Prostate gland (tissue), 2 donors: Measurements from ENCODE around the gene INTS15.

Source experiments
- POLR2A ChIP-seq: fragments of 450-650 bp; IDR thresholded peaks from one replicate; pipeline ENCODE4 v1.6.1; 2016; ENCODE audit warnings: antibody characterized with exemption, mild to moderate bottlenecking
- POLR2AphosphoS5 ChIP-seq: sonication (generic); formaldehyde crosslinking; IDR thresholded peaks from one replicate; pipeline ENCODE4 v1.6.1; 2017; ENCODE audit warnings: antibody characterized with exemption
- TF ChIP-seq, protein P1 (sequence below), 4 experiments: fragments of 200-600 bp in 2 of 4; fragments of 450-650 bp in 2 of 4; sonication (generic) in 2 of 4; IDR thresholded peaks; 1 replicate in 3 of 4; 2 replicates in 1 of 4; pipeline ENCODE4 v1.5.1; 2016 to 2019; ENCODE audit warnings: antibody characterized with exemption in 4 of 4, mild to moderate bottlenecking in 2 of 4, moderate library complexity in 2 of 4

DNA sequence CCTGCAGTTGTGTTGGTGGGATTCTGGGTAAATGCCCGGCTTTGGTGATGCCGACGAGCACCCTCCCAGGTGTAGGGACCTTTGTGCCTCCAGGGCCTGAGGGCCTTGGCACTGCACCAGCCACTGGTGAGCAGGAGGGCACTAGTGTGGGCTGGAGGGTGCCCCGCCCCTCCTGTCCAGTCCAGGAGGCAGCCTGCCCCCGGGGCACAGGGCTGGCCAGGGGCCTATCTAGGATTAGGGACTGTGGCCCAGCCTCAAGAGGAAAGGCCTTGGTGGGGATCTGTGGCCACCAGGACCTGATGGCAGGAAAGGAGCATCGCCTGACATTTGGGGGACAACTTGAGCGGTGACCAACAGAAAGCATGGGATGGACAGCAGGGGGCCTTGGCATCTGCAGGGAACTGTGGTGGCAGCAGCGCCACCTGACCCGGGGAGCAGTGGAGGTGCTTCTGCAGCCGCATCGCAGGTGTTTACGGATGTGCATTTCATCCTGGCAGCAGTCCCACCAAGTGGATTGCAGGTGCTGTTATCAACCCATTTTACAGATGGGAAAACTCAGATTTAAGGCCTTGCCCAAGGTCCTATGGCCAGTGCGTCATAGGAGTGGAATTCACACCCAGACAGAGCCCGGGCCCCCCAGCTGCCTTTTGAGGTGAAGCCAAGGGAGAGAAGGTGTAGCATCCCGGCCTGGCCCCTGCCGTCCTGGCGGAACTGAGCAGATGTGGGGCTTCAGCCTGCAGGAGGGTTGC is 58.4 kb downstream of the INTS15 start:
- TF ChIP-seq, protein P1, sequence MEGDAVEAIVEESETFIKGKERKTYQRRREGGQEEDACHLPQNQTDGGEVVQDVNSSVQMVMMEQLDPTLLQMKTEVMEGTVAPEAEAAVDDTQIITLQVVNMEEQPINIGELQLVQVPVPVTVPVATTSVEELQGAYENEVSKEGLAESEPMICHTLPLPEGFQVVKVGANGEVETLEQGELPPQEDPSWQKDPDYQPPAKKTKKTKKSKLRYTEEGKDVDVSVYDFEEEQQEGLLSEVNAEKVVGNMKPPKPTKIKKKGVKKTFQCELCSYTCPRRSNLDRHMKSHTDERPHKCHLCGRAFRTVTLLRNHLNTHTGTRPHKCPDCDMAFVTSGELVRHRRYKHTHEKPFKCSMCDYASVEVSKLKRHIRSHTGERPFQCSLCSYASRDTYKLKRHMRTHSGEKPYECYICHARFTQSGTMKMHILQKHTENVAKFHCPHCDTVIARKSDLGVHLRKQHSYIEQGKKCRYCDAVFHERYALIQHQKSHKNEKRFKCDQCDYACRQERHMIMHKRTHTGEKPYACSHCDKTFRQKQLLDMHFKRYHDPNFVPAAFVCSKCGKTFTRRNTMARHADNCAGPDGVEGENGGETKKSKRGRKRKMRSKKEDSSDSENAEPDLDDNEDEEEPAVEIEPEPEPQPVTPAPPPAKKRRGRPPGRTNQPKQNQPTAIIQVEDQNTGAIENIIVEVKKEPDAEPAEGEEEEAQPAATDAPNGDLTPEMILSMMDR (IDR thresholded peaks at IDR 0.05): no peak
- no peak for TF ChIP-seq POLR2AphosphoS5
- TF ChIP-seq POLR2A: no peak
